Sigmoid colon (tissue), 7 donors: Measurements from ENCODE around the gene SH2B2. TPM values are rescaled to one million over a fixed set of nuclear protein-coding genes. Genes with fewer than 3 reads are reported as not detected.

Experiments
- DNase-seq: peaks from one replicate; pipeline ENCODE4 v3.0.0-alpha.2; 2019
- H3K27ac ChIP-seq, 4 donors: fragments of 200-600 bp; sonication (generic); one replicate each; pipeline ENCODE4 v1.5.1; 2016 to 2019; ENCODE audit warnings: mild to moderate bottlenecking in 1 of 4
- H3K27me3 ChIP-seq, 3 donors: fragments of 200-600 bp; sonication (generic); one replicate each; pipeline ENCODE4 v1.5.1; 2019; ENCODE audit warnings: mild to moderate bottlenecking in 1 of 3
- H3K36me3 ChIP-seq, 4 donors: fragments of 200-600 bp; sonication (generic); one replicate each; pipeline ENCODE4 v1.5.1; 2016 to 2019
- H3K4me1 ChIP-seq, 4 donors: fragments of 200-600 bp; sonication (generic); one replicate each; pipeline ENCODE4 v1.5.1; 2017 to 2019
- H3K4me3 ChIP-seq, 4 donors: fragments of 200-600 bp; sonication (generic); one replicate each; pipeline ENCODE4 v1.5.1; 2017 to 2019; ENCODE audit warnings: mild to moderate bottlenecking in 2 of 4, moderate library complexity in 1 of 4
- H3K9me3 ChIP-seq, 4 donors: fragments of 200-600 bp in 3 of 4; sonication (generic) in 3 of 4; one replicate each; pipeline versions ENCODE4 v1.5.1 to v1.6.1; 2013 to 2019
- EP300 ChIP-seq, 4 donors: sonication (generic); formaldehyde crosslinking; IDR thresholded peaks; one replicate each; pipeline ENCODE4 v1.6.1; 2017; ENCODE audit warnings: antibody characterized with exemption in 4 of 4
- POLR2A ChIP-seq, 2 donors: fragments of 450-650 bp; IDR thresholded peaks; one replicate each; pipeline ENCODE4 v1.6.1; 2016; ENCODE audit warnings: antibody characterized with exemption in 2 of 2, mild to moderate bottlenecking in 2 of 2, moderate library complexity in 2 of 2
- POLR2AphosphoS5 ChIP-seq, 4 donors: sonication (generic); formaldehyde crosslinking; IDR thresholded peaks; one replicate each; pipeline ENCODE4 v1.6.1; 2017; ENCODE audit warnings: antibody characterized with exemption in 4 of 4
- WGBS, 2 donors: extraction: QIAGEN DNeasy Blood & Tissue Kit; methylation state at CpG; one replicate each; pipeline ENCODE4 v1.1.7; 2013; 5-methylcytosine and 5-hydroxymethylcytosine counted together
- intact Hi-C: fragments of 100-400 bp; cut with DNase I; formaldehyde crosslinking; loops from one replicate; pipeline ENCODE4 v1.15.1; 2023
- polyA plus RNA-seq, 3 donors: library from polyadenylated mRNA; stranded (reverse); fragments of 200-250 nt; gene quantifications; one replicate each; pipeline ENCODE4 v1.2.3, GENCODE V29; 2013
- total RNA-seq, 4 donors: library from RNA; depleted of rRNA; stranded (reverse); fragments of >200 nt; gene quantifications; one replicate each; pipeline ENCODE4 v1.1.0, GENCODE V29; 2016
- TF ChIP-seq, protein P1 (sequence below), 4 experiments: fragments of 450-650 bp in 3 of 4; fragments of 200-600 bp in 1 of 4; IDR thresholded peaks; one replicate each; pipeline ENCODE4 v1.5.1; 2016 to 2019; ENCODE audit warnings: antibody characterized with exemption in 4 of 4, mild to moderate bottlenecking in 3 of 4, moderate library complexity in 2 of 4
- donor health status: healthy with polysubstance abuse.
- donor health status: Bipolar disorder and iron deficiency.
- donor health status: healthy.

SH2B2 gene
- total and polyA plus RNA-seq, 7 donors: 1.1 to 10.5 (median 4.6) TPM; not detected in 2

DNA sequence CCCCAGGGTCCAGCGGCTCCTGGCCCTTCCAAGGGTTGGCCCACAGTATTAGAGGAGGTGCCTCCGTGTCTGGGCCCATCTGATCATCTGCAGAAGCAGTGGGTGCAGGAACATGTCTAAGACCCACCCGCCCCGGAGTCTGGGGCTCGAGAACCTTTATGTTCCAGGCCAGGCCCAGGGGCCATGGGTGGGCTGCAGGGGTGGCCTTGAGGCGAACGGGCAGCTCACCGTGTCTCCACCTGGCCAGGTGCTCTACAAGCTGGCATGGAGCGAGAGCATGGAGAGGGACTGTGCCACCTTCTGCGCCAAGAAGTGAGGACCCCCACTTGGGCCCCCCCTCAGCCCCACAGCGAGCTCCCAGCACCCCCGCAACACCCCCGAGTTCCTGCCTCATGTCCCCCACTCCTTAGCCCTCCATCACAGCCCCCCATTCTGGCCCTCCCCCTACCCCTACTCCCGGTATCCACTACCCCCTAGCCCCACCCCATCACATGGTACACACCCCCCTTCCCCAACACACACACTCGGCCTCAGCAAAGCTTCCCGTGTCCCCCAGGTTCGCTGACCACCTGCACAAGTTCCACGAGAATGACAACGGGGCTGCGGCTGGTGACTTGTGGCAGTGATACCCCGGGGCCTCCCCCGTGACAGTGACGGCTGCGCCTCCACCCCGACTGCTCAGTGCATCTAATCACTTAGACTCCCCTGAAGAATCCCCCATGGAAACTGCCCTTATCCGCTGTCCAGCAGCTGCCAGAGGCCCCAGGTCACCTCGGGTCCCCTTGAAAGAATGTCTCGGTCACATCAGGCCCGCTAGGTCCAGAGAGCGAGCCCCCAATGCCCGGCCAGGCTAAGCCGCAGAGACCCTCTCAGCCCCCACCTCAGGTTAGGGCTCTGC, 4.0 kb upstream of the SH2B2 start:
- 92 to 93% methylated on average over 32 of the region's 32 CpGs for WGBS, 2 donors
- DNase-seq: no peak

GRCh38 chr7:102283477-102284189, 3.0 kb upstream of the SH2B2 start:
- Histone ChIP-seq H3K36me3 (no peaks in the 10 kb centered on the region), H3K27me3 (no peaks in the 10 kb centered on the region), H3K4me1 (peaks cover 0 to 37% (median 29%) of the 10 kb centered on the region in 4 donors), H3K4me3 (no peak overlapping the region), H3K9me3 (no peaks in the 10 kb centered on the region), H3K27ac (no peak overlapping the region)
- TF ChIP-seq POLR2A (IDR thresholded peaks at IDR 0.05): no peak
- TF ChIP-seq EP300 (IDR thresholded peaks at IDR 0.05): no peak
- intact Hi-C loops: no loop called here
- no peak for DNase-seq
- 83 to 87% methylated on average over 10 of the region's 10 CpGs for WGBS, 2 donors

More for the DNA sequence above, 4.0 kb upstream of the SH2B2 start:
- peaks cover 0 to 28% (median 21%) of the 10 kb centered on the region in 4 donors for H3K4me1 ChIP-seq
- no peak for TF ChIP-seq EP300 (IDR thresholded peaks at IDR 0.05)
- TF ChIP-seq POLR2AphosphoS5 (IDR thresholded peaks at IDR 0.05): no peak
- no peak for TF ChIP-seq POLR2A (IDR thresholded peaks at IDR 0.05)
- TF ChIP-seq, protein P1, sequence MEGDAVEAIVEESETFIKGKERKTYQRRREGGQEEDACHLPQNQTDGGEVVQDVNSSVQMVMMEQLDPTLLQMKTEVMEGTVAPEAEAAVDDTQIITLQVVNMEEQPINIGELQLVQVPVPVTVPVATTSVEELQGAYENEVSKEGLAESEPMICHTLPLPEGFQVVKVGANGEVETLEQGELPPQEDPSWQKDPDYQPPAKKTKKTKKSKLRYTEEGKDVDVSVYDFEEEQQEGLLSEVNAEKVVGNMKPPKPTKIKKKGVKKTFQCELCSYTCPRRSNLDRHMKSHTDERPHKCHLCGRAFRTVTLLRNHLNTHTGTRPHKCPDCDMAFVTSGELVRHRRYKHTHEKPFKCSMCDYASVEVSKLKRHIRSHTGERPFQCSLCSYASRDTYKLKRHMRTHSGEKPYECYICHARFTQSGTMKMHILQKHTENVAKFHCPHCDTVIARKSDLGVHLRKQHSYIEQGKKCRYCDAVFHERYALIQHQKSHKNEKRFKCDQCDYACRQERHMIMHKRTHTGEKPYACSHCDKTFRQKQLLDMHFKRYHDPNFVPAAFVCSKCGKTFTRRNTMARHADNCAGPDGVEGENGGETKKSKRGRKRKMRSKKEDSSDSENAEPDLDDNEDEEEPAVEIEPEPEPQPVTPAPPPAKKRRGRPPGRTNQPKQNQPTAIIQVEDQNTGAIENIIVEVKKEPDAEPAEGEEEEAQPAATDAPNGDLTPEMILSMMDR (IDR thresholded peaks at IDR 0.05): no peak
- intact Hi-C loops: no loop called here
- no peak overlapping the region for H3K4me3 ChIP-seq
- no peaks in the 10 kb centered on the region for H3K9me3 ChIP-seq
- no peaks in the 10 kb centered on the region for H3K27me3 ChIP-seq
- no peaks in the 10 kb centered on the region for H3K36me3 ChIP-seq
- H3K27ac ChIP-seq: no peak overlapping the region

DNA sequence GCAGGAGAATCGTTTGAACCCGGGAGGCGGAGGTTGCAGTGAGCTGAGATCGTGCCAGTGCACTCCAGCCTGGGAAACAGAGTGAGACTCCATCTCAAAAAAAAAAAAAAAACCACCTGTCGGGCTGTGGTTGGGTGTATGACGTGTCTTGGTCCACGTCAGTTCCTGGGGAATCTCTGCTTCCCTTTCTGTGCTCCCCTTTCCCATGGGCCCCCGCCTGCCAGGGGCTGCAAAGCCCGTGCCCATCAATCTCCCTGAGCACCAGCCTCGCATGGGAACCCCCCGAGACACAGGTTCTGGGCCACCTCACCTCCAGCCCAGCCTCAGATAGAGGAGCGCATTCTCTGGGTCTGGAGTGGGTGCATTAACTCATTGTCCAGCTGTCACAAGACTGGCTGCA, 2.3 kb upstream of the SH2B2 start:
- no peak overlapping the region for H3K4me3 ChIP-seq
- H3K9me3 ChIP-seq: no peaks in the 10 kb centered on the region
- H3K36me3 ChIP-seq: no peaks in the 10 kb centered on the region
- peaks cover 0 to 40% (median 28%) of the 10 kb centered on the region in 4 donors for H3K4me1 ChIP-seq
- H3K27me3 ChIP-seq: no peaks in the 10 kb centered on the region
- TF ChIP-seq, protein P1 (IDR thresholded peaks at IDR 0.05): no peak
- TF ChIP-seq POLR2A (IDR thresholded peaks at IDR 0.05): no peak
- TF ChIP-seq POLR2AphosphoS5 (IDR thresholded peaks at IDR 0.05): no peak
- TF ChIP-seq EP300 (IDR thresholded peaks at IDR 0.05): no peak
- DNase-seq: no peak
- H3K27ac ChIP-seq: no peak overlapping the region
- 66 to 69% methylated on average over 12 of the region's 12 CpGs for WGBS, 2 donors
- intact Hi-C loops: no loop called here

DNA sequence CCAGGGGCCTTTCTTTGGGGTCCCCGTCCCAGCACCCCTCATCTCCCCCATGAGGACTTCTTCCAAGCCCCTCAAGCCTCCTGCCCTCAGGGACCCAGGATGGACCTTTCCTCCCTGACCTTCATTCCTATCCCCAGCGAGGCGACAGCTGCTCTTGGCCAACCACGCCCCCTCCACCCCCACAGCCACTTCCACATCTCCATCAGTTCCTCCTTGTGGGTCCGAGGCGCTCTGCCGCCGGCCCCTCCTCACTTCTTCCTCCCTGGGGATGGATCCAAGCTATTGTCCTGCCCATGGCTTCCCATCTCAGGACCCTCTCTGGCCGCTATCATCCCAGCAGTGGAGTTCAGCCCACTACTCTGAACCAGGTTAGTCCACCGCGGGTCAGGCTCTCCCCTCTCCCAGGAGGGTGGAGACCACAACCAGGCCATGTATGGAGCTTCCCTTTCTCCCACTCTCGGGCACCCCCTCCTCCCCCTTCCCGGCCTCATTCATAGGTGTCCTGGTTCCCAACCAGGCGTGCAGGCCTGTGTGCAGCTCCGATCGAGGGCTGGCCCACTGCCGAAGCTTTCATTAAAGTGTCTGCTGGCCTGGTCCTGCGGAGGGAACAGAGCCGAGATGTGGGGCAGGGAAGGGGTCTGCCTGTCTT, 1.7 kb upstream of the SH2B2 start:
- intact Hi-C loops: loop anchor here (5.0 kb wide), 1 partner anchor 77 kb away; no protein-coding TSS in a partner anchor
- H3K27ac ChIP-seq: peak overlapping the region in 3 of 4 donors; percentile 82 to 83 (median 82)
- 37 to 67% methylated on average over 19 of the region's 19 CpGs for WGBS, 2 donors

More for the DNA sequence above, 1.7 kb upstream of the SH2B2 start:
- Histone ChIP-seq H3K27me3 (no peaks in the 10 kb centered on the region), H3K36me3 (no peaks in the 10 kb centered on the region), H3K4me1 (peaks cover 0 to 40% (median 27%) of the 10 kb centered on the region in 4 donors), H3K9me3 (no peaks in the 10 kb centered on the region), H3K4me3 (peak overlapping the region in 1 of 4 donors; percentile 12)
- TF ChIP-seq, protein P1 (IDR thresholded peaks at IDR 0.05): no peak
- TF ChIP-seq POLR2A (IDR thresholded peaks at IDR 0.05): no peak
- no peak for TF ChIP-seq POLR2AphosphoS5 (IDR thresholded peaks at IDR 0.05)
- TF ChIP-seq EP300 (IDR thresholded peaks at IDR 0.05): no peak
- DNase-seq: peak; percentile 72
